ENCODE measurements around the gene RNFT2.
"Not testable (repeated sequence)": the region's sequence is repeated elsewhere in the genome, so short reads cannot be mapped to it uniquely, and the experiment has no call there.

The RNFT2 gene

GRCh38 chr12:116798719-116799118, 60.6 kb downstream of the RNFT2 start:
- no peak for DNase-seq

- DNase-seq = no peak
Measured at GRCh38 chr12:116799955-116800354, 61.8 kb downstream of the RNFT2 start.

- no peak for DNase-seq
Measured at GRCh38 chr12:116800918-116801317, 62.8 kb downstream of the RNFT2 start.

- DNase-seq = no peak
Measured at GRCh38 chr12:116802018-116802417, 63.9 kb downstream of the RNFT2 start.

GRCh38 chr12:116803013-116803736, 65.1 kb downstream of the RNFT2 start:
- no peak for DNase-seq

GRCh38 chr12:116804051-116804450, 65.9 kb downstream of the RNFT2 start:
- no peak for DNase-seq

GRCh38 chr12:116806845-116807440, 68.8 kb downstream of the RNFT2 start:
- DNase-seq = no peak

- DNase-seq = no peak
Measured at GRCh38 chr12:116807546-116807945, 69.4 kb downstream of the RNFT2 start.

- no peak for DNase-seq
Measured at GRCh38 chr12:116808113-116809105, 70.3 kb downstream of the RNFT2 start.

- no peak for DNase-seq
Measured at GRCh38 chr12:116812238-116812637, 74.1 kb downstream of the RNFT2 start.

GRCh38 chr12:116813271-116814041, 75.3 kb downstream of the RNFT2 start:
- no peak for DNase-seq

GRCh38 chr12:116814766-116815165, 76.7 kb downstream of the RNFT2 start:
- DNase-seq = not testable (repeated sequence)

- no peak for DNase-seq
Measured at GRCh38 chr12:116818341-116818856, 80.3 kb downstream of the RNFT2 start.

- peak; percentile 54 for DNase-seq
Measured at GRCh38 chr12:116818948-116819832, 81.1 kb downstream of the RNFT2 start.

- DNase-seq = no peak
Measured at GRCh38 chr12:116820064-116820656, 82.0 kb downstream of the RNFT2 start.

GRCh38 chr12:116821291-116821690, 83.2 kb downstream of the RNFT2 start:
- no peak for DNase-seq

- no peak for DNase-seq
Measured at GRCh38 chr12:116827432-116827831, 89.3 kb downstream of the RNFT2 start.

- no peak for DNase-seq
Measured at GRCh38 chr12:116832353-116832752, 94.2 kb downstream of the RNFT2 start.

- DNase-seq = no peak
Measured at GRCh38 chr12:116833474-116833873, 95.4 kb downstream of the RNFT2 start.

- no peak for DNase-seq
Measured at GRCh38 chr12:116835484-116835883, 97.4 kb downstream of the RNFT2 start.

- DNase-seq = no peak
Measured at GRCh38 chr12:116837097-116837496, 99.0 kb downstream of the RNFT2 start.
